VCaP (cell line): ENCODE data around the gene NPPC.

Experiments used
- H3K27ac ChIP-seq: fragments of 450-650 bp; 2 replicates; pipeline ENCODE4 v1.5.1; 2017
- CTCF ChIP-seq: fragments of 450-650 bp; conservative IDR thresholded peaks from 2 replicates; pipeline ENCODE4 v1.5.1; 2017; ENCODE audit warnings: mild to moderate bottlenecking, moderate library complexity

Gene NPPC

DNA sequence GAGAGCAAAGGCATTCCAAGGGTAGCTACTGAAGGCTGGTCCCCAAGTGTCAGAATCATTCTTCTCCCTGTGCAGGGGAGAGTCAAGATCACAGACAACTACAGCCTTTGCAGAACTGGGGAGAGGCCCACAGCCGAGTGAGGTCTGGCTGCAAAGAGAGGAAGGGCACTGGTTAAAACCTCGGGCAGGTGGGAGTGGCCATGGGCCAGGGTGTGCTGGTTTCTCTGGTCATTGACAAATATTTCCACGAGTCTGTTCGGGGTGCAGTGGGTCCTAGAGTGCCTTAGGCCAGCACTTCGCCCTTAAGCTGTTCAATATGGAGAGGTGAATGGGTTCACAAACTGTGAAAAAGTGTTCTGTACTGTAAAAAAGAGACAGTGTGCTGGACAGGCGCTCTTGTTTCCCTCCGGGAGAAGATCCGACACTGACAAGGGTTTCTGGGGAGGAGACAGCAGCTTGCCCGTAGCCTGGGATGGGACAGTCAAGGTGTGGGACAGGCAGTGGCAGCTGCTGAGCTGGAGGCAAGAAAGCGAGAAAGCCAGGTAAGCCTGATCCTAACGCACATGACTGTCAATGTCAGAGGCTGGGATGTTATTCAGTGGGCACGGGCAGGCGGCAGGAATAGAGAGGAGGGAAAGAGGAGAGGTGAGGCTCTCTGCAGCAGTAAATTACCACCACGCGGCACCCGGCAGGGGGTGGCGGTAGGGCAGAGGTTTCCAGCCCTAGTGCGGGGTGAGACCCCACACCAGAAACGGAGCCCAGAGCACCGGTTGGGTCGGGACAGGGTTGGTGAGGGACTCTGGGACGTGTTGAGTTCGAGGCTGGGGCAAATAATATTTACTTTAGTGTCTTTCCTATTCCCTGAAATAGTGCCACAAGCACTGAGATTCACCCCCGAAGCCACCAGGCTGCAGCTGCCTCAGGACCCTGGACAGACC, 2.0 kb downstream of the NPPC start:
- H3K27ac ChIP-seq, result no peak overlapping the region
- TF ChIP-seq CTCF, result no peak

GRCh38 chr2:231923010-231923344, 3.2 kb downstream of the NPPC start:
- no peak for TF ChIP-seq CTCF
- no peak overlapping the region for H3K27ac ChIP-seq

DNA sequence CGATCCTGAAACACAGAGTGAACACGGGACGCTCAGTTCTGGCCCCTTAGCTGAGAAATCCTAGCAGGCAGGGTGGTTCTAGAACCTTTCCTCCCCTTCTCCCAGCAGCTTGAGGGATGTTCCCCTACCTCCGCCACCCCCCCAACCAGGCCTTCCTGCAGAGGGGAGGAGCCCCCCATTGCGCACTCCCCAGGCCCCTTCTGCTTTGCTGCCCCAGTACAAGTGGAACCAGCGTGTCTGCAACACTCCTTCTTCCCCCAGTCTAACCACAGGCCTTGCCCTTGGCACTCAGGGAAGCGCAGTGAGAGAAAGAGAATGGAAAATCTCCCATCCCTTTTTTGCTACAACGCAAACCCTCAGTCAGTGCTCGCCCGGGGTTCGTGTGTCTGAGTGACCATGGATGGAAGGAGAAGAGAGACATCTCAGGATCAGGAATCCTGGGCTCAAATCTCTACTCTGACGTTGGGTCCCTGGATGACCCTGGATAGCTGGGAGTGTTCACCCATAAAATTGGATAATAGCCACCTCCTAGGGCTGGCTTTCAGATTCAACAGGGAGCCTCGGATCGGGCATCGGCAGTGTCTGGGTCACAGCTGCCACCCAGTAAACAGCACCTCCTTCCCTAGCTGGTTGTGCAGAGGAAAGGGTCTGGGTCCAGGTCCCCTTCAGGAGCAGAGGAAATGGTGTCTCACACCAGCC, 3.7 kb downstream of the NPPC start:
- H3K27ac ChIP-seq, result no peak overlapping the region
- no peak for TF ChIP-seq CTCF

DNA sequence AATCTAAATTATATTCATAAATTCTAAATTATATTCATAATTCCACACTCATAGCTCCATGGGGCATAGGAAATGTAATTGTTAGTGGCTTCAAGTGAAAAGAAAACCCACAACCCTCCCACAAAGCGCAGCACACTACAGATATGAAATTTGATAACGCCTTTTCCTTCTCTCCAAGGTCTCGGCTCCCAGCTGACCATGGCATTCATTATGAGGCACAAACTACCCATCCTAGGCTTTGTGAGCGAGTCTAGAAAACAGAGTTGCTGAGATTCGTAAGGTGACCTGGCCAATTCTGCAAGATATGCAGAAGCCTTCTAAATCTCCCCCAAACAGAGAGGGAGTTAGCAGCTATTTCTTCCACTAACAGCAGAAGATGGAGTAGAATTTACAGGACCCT, 5.4 kb downstream of the NPPC start:
- no peak overlapping the region for H3K27ac ChIP-seq
- no peak for TF ChIP-seq CTCF

GRCh38 chr2:231920366-231920765, 5.8 kb downstream of the NPPC start:
- H3K27ac ChIP-seq, result no peak overlapping the region
- TF ChIP-seq CTCF, result no peak

GRCh38 chr2:231919341-231920035, 6.7 kb downstream of the NPPC start:
- no peak for TF ChIP-seq CTCF
- no peak overlapping the region for H3K27ac ChIP-seq
